Stimulated activated CD8-positive, alpha-beta memory T cell treated with anti-CD3 and anti-CD28 coated beads, Interleukin-4, amount 100 ng/mL, for 48 hours (primary cell): ENCODE measurements around the gene APOC3.

ENCODE experiments used
- DNase-seq: peaks from one replicate; pipeline ENCODE4 v3.0.0-alpha.2; 2020

APOC3 gene

GRCh38 chr11:116807601-116808261, 22.0 kb upstream of the APOC3 start:
- peak; percentile 18 for DNase-seq

DNA sequence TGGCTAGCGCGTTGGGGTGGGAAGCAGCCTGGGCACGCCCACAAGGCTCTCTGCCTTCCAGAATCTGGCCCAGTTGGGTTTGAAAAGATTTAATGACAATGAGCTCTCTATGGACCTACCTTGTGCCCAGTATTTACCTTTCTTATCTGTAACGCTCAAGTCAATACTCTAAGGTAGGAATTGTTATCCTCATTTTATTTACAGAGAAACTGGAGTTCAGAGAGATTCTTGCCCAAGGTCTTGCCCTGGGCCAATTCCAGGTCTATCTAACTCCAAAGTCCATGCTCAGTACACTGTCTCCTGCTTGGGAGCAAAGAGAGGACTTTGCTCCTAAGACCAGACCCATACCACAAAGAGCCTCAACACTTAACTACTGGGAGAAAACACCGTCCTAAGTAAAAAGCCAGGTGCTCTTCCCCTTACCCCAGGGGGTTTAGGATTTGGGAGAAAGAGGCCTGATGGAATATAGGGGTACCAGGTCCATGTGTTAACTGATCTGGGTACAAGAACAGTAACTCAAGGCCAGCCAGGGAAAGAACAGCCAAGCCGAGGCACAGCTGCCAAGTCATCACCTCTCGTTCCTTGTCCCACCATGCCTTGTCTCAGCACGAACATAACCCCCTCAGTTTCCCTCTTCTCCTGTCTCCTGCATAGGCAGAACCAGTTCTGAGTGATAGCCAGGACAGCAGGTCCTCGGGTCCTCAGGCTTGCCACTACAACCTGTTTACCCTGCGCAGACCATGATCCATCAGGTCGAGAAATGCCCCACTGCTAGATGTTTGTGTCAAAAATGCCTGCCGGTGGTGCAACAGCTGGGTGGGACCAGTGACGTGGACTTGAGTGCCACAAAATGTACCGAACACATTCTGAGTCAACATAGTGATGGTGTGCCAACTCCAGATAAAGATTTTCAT, 21.2 kb upstream of the APOC3 start:
- DNase-seq: peak; percentile 15

- DNase-seq: no peak
Measured at GRCh38 chr11:116811194-116811593, 18.5 kb upstream of the APOC3 start.

- no peak for DNase-seq
Measured at GRCh38 chr11:116812109-116812508, 17.6 kb upstream of the APOC3 start.

DNA sequence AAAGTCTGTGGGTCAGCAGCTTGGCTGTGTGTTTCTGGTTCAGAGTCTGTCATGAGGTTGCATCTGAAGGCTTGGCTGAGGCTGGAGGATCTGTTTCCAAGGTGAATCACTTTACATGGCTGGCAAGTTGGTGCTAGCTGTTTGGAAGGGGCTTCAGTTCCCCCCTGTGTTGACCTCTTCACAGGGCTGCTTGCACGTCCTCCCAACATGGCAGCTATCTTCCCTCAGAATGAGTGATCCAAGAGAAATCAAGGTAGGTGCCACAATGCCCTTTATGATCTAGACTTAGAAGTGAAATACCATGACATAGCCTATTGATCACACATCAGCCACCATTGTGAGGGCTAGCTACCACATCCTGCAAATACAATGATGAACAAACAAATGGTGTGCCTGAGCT, 16.5 kb upstream of the APOC3 start:
- peak; percentile 17 for DNase-seq

DNA sequence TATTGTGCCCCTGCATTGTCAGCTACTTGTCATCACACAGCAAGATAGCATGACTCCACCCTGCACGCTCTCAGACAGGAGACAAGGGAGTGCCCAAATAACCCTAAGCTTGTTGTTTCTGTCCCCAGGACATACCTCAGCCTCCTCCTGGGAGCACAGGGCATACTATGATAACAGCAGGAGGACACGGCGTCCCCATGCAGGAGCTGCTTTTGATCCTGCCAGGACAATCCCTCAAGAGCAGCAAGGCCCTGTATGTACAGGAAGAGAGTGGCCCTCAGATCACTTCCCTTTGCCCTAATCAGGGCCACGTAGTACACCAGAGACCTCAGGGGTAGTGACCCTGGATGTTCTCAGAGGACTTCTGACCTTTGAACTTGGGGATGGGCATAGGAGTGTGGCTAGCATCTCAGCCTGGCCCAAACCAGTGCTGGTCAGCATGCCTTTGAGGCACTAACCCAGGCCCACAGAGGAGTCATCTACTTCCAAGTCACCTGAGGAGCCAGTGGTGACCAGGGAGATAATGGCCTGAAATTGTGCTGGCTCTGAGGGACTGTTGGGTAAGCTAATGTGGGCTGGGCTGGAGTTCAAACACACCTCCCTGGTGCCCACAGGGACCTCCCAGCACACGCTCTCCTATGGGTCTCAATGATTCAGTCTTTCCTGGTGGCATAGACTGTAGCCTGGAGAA, 15.8 kb upstream of the APOC3 start:
- peak; percentile 18 for DNase-seq

- DNase-seq: no peak
Measured at GRCh38 chr11:116814502-116814901, 15.2 kb upstream of the APOC3 start.

DNA sequence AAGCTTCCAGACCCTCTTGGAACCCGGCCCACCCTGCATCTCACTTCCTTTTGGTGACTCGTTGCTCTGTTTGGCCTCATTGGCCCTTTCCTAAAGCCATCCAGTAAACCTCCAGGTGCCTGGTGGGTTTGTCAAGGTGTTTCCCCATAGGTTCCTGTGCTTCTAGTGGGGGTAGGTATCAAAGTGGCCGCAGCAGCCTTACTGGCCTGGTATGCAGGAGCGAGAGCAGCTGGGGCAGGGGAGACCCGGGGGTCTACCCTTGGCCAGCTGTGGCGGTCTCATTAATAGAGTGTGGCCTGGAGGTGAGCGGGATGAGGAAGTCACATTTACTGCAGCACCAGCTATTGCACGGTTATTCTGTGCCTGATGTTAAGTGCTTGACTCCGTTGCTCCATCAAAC, 10.7 kb upstream of the APOC3 start:
- DNase-seq: no peak

DNA sequence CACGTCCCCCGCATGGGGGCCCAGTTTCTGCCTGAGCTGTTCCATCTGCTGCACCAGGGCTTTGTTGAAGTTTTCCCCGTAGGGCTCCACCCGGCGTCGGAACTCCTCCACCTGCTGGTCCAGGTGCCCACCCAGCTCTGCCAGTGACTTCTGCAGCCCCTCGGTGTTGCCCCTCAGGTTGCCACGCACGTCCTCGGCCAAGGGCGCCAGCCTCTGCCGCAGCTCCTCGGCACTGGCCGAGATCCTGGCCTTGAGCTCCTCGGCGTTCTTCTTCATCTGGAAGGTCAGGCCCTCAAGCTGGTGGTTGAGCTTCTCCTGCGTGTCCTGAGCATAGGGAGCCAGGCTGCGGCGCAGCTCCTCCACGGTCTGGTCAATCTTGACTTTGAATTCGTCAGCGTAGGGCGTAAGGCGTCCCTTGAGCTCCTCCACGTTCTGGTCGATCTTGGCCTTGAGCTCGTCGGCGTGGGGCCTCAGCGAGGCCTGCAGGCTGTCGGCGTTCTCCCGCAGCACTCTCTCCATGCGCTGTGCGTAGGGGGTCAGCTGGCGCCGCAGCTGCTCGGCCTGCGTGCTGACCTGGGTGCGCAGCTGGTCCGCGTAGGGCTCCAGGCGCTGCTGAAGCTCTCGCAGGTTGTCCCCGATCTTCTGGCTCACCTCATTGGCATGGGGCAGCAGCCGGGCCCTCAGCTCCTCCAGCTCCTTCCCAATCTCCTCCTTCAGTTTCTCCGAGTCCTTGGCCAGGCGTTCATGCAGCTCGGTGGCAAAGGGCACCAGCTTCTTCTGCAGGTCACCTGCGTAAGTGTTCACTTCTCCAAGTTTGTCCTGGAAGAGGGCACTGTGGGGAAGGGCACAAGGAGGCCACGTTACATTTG, 8.4 kb upstream of the APOC3 start:
- no peak for DNase-seq

GRCh38 chr11:116822575-116822974, 7.1 kb upstream of the APOC3 start:
- DNase-seq: no peak

- no peak for DNase-seq
Measured at GRCh38 chr11:116823031-116823843, 6.5 kb upstream of the APOC3 start, which contains the start of gene APOA4. APOA4 (minus strand) TSS chr11:116823304; CDS start chr11:116823191, 113 bp downstream.

DNA sequence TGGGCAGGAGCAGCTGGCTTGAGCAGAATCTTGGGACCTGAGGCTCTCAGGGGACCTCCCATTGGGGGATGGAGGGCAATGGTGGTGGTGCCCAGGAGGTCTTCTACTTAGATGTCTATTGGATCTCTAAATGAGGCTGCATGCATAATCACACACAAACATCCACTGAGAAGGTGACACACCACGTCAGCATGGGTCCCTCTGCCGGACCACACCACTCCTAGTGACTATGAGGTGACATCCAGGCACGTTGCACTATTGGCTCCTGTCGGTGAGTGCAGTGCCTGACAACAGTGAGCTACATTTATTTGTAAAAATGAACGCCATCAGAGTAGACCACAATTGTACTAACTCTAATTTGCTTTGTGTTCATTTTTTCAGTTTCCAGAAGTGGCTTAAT, 4.3 kb upstream of the APOC3 start:
- DNase-seq: no peak

DNA sequence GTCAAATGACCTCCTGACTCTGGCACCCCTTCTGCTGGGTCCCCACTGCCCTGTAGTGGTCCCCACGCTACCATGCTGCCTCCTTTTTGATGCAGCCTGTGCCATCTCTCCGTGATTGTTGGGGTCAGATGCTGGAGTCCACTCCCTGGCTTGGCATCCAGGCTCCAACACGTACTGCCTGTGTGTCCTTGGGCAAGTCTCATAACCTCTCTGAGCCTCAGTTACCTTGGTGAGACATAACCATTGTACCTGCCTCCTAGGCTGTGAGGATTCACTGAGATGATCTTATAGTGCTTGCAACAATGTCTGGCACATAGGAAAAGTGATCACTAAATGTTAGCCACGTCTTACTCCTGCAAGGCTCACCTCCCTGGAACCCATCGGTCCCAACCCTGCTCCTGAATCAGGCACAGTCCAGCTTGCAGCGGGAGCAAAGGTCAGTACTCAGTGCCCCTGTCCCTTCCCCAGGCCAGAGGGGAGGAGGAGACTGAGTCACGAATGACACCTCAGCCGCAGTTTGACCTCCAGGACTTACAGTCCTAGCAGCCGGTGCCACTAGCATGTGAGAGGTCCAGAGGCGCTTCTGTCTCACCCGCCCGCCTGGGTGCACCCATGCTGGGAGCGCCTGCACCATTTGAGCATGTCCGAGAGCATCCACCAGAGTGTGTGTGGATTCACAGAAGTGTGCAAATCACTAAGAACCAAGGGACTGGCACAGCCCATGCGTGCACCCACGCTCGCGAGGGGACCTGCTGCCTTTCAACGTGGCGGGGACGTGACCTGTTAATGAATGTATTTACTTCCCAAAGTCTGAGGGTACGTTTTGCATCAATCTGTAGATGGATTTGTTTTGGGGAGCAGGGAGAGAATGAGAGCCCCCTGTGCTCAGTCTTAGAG, 3.6 kb upstream of the APOC3 start:
- DNase-seq: no peak

DNA sequence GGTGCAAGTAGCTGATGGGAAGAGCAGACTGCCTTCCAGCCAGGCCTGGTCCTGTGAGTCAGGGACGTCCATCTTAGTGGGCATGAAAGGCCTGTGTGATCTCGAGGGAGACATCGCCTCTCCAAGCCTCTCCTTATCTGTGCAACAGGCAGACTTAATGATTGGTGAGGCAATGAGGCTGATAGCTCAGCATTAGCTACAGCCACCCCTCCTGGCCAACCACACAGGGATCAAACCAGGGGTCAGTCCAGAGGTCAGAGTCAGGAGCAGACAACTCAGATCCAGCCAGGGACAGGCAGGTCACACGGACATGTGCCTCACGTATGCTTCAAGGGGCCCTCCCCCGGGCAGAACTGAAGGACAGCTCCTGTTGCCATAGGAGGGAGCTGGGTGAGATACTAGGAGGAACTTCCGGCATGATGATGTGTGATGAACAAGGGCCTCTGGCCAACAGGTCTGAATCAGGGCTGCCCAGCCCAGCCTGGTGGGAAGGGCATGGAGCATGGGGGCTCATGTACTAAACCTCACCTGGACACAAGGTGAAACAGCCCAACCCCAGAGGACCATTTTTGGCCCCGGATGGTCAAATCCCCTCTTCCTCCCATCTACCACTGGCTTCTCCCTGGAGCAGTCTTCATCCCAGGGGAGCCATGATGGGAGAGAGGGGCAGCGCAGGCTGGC, 2.8 kb upstream of the APOC3 start:
- DNase-seq: no peak

DNA sequence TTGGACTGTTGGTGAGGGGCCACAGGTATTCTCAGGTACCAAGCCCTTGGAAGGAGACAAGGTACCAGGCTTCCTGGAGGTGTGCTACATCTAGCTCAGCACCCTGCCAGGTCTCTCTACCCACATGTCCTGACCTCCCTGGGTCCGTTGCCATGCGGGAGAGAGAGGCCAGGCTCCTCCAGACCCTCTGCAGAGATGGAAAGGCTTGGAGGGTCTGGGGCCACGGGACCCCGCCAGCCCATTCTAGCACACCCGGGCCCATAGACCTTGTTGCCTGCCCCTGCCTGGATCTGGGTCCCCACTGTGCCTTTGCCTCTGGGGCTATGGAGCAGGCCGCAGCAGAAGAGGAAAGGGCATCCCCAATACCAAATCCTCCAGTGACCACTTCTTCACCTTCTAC, 2.2 kb upstream of the APOC3 start:
- no peak for DNase-seq

DNA sequence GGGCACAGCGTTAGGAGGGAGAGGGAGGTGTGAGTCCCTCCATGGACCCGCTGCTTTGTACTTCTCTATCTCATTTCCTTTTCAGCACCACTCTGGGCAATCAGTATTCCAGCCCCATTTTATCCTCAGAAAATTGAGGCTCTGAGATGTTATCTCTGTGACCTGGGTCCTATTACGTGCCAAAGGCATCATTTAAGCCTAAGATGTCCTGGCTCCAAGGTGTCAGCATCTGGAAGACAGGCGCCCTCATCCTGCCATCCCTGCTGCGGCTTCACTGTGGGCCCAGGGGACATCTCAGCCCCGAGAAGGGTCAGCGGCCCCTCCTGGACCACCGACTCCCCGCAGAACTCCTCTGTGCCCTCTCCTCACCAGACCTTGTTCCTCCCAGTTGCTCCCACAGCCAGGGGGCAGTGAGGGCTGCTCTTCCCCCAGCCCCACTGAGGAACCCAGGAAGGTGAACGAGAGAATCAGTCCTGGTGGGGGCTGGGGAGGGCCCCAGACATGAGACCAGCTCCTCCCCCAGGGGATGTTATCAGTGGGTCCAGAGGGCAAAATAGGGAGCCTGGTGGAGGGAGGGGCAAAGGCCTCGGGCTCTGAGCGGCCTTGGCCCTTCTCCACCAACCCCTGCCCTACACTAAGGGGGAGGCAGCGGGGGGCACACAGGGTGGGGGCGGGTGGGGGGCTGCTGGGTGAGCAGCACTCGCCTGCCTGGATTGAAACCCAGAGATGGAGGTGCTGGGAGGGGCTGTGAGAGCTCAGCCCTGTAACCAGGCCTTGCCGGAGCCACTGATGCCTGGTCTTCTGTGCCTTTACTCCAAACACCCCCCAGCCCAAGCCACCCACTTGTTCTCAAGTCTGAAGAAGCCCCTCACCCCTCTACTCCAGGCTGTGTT, 829 bp upstream of the APOC3 start:
- no peak for DNase-seq

- DNase-seq: no peak
Measured at GRCh38 chr11:116830184-116830912, 641 bp downstream of the APOC3 start.

GRCh38 chr11:116831790-116832349, 2.2 kb downstream of the APOC3 start:
- DNase-seq: no peak
